IMR-90 (cell line): ENCODE results near the gene AHCTF1. TPM values are rescaled to one million over a fixed set of nuclear protein-coding genes. Genes with fewer than 3 reads are reported as not detected.

Source experiments
- ATAC-seq: fragments of 200-7000 bp; cut with Tn5 transposase; 2 replicates; pipeline ENCODE4 v1.9.1; 2020; ENCODE audit warnings: low read depth, mild to moderate bottlenecking, moderate library complexity
- BruUV-seq: library from RNA; stranded (reverse); fragments of 400-500 nt; replicated peaks from 2 replicates; lab custom pipeline; 2021; lab: Mats Ljungman, UMichigan
- CTCF ChIA-PET: fragments of 300-600 bp; formaldehyde crosslinking; extraction: SDS; loops from one replicate; lab custom pipeline; 2021; ENCODE audit warnings: antibody characterized with exemption; lab: Yijun Ruan, JAX
- POLR2A ChIA-PET: fragments of 300-600 bp; sonication (Branson Sonifier 250); formaldehyde crosslinking; loops from one replicate; lab custom pipeline; 2022; ENCODE audit warnings: antibody characterized with exemption; ENCODE audit not compliant: unreplicated experiment; lab: Charles Lee
- DNase-seq: peaks from one replicate; pipeline ENCODE4 v3.0.0; 2013
- H2AFZ ChIP-seq: replicated peaks from 2 replicates; pipeline ENCODE3; 2013; ENCODE audit warnings: low read length, mild to moderate bottlenecking; ENCODE audit not compliant: poor library complexity
- H2AK5ac ChIP-seq: 2 replicates; pipeline ENCODE4 v1.6.1; 2013; ENCODE audit warnings: low read depth, low read length, inconsistent platforms
- H2AK9ac ChIP-seq: replicated peaks from 2 replicates; pipeline ENCODE3; 2013; ENCODE audit warnings: mild to moderate bottlenecking, low read depth, low read length, moderate library complexity; ENCODE audit not compliant: poor library complexity
- H2BK120ac ChIP-seq: 2 replicates; pipeline ENCODE4 v1.6.1; 2013; ENCODE audit warnings: low read depth, low read length, inconsistent platforms
- H2BK15ac ChIP-seq: 3 replicates; pipeline ENCODE4 v1.6.1; 2013; ENCODE audit warnings: low read depth, low read length, inconsistent platforms
- H2BK20ac ChIP-seq: 2 replicates; pipeline ENCODE4 v1.6.1; 2013; ENCODE audit warnings: low read depth, mild to moderate bottlenecking, inconsistent platforms, low read length, moderate library complexity
- H2BK5ac ChIP-seq: 2 replicates; pipeline ENCODE4 v1.6.1; 2013; ENCODE audit warnings: mild to moderate bottlenecking, low read depth, low read length, inconsistent platforms; ENCODE audit not compliant: poor library complexity, severe bottlenecking
- H3K14ac ChIP-seq: replicated peaks from 2 replicates; pipeline ENCODE4 v1.6.1; 2013; ENCODE audit warnings: low read depth, low read length, inconsistent platforms
- H3K18ac ChIP-seq: 2 replicates; pipeline ENCODE4 v1.6.1; 2013; ENCODE audit warnings: low read depth, low read length, control low read depth
- H3K23ac ChIP-seq: 2 replicates; pipeline ENCODE4 v1.6.1; 2013; ENCODE audit warnings: low read depth, low read length, inconsistent platforms
- H3K27ac ChIP-seq: 2 replicates; pipeline ENCODE4 v1.5.1; 2013; ENCODE audit warnings: mild to moderate bottlenecking, control low read depth, low read length; ENCODE audit not compliant: insufficient read depth
- H3K27me3 ChIP-seq: 2 replicates; pipeline ENCODE4 v1.6.1; 2013; ENCODE audit warnings: low read length; ENCODE audit not compliant: control insufficient read depth, insufficient read depth
- H3K36me3 ChIP-seq: 2 replicates; pipeline ENCODE4 v1.6.1; 2013; ENCODE audit warnings: low read length, mixed read lengths; ENCODE audit not compliant: control insufficient read depth, insufficient read depth
- H3K4ac ChIP-seq: 2 replicates; pipeline ENCODE4 v1.6.1; 2013; ENCODE audit warnings: low read depth, low read length, inconsistent platforms
- H3K4me1 ChIP-seq: 2 replicates; pipeline ENCODE4 v1.6.1; 2013; ENCODE audit warnings: low read length, mixed read lengths; ENCODE audit not compliant: control insufficient read depth, insufficient read depth
- H3K4me2 ChIP-seq: 2 replicates; pipeline ENCODE4 v1.6.1; 2013; ENCODE audit warnings: low read depth, mild to moderate bottlenecking, control low read depth, low read length, moderate library complexity
- H3K4me3 ChIP-seq: 2 replicates; pipeline ENCODE4 v1.5.1; 2013; ENCODE audit warnings: low read depth, mild to moderate bottlenecking, control low read depth, low read length, moderate library complexity; ENCODE audit not compliant: insufficient read depth
- H3K56ac ChIP-seq: 2 replicates; pipeline ENCODE4 v1.6.1; 2013; ENCODE audit warnings: low read length, inconsistent platforms; ENCODE audit not compliant: insufficient read depth; ENCODE audit errors: extremely low read depth
- H3K79me1 ChIP-seq, 2 experiments: 2 replicates each; pipeline ENCODE4 v1.6.1; 2013; ENCODE audit warnings: low read length in 2 of 2, inconsistent platforms in 1 of 2, low read depth in 1 of 2
- H3K9ac ChIP-seq: 2 replicates; pipeline ENCODE4 v1.6.1; 2013; ENCODE audit warnings: low read depth, low read length, control low read depth
- H3K9me1 ChIP-seq: 2 replicates; pipeline ENCODE4 v1.6.1; 2013; ENCODE audit warnings: low read length, inconsistent platforms; ENCODE audit not compliant: insufficient read depth
- H3K9me3 ChIP-seq: 2 replicates; pipeline ENCODE4 v1.6.1; 2013; ENCODE audit warnings: low read length; ENCODE audit not compliant: control insufficient read depth, insufficient read depth
- H4K20me1 ChIP-seq: 2 replicates; pipeline ENCODE4 v1.6.1; 2013; ENCODE audit warnings: low read length, inconsistent platforms; ENCODE audit not compliant: insufficient read depth
- H4K5ac ChIP-seq: 2 replicates; pipeline ENCODE4 v1.6.1; 2013; ENCODE audit warnings: mild to moderate bottlenecking, low read depth, low read length, control low read depth
- H4K8ac ChIP-seq, 2 experiments: 2 replicates each; pipeline ENCODE4 v1.6.1; 2013; ENCODE audit warnings: low read depth in 2 of 2, low read length in 2 of 2, control low read depth in 1 of 2, inconsistent platforms in 1 of 2
- H4K91ac ChIP-seq: 2 replicates; pipeline ENCODE4 v1.6.1; 2013; ENCODE audit warnings: low read depth, low read length, inconsistent platforms; ENCODE audit not compliant: insufficient read depth
- CEBPB ChIP-seq: IDR thresholded peaks from 2 replicates; pipeline ENCODE4 v1.6.1; 2012; ENCODE audit warnings: low read depth, low read length, improper control_type of control experiment
- ELK1 ChIP-seq: fragments of 150-350 bp; IDR thresholded peaks from 2 replicates; pipeline ENCODE4 v1.6.1; 2016; ENCODE audit warnings: low read depth, mild to moderate bottlenecking, low read length, moderate library complexity, borderline replicate concordance
- WGBS, 2 experiments: methylation state at CpG; one replicate each; pipeline versions ENCODE4 v1.1.5 to v1.1.7; 2013; ENCODE audit warnings: missing lambda C conversion rate in 2 of 2; ENCODE audit not compliant: insufficient read length in 1 of 2; ENCODE audit errors: extremely low coverage in 2 of 2; 5-methylcytosine and 5-hydroxymethylcytosine counted together
- dilution Hi-C: fragments of 300-500 bp; cut with HindIII; formaldehyde crosslinking; loops from one replicate; pipeline ENCODE4 v1.14.3; 2018; ENCODE audit warnings: low sequenced_read_pairs; ENCODE audit not compliant: unreplicated experiment
- in situ Hi-C: fragments of 300-500 bp; cut with MboI; formaldehyde crosslinking; loops from 3 replicates; pipeline ENCODE4 v1.14.3; 2019; ENCODE audit warnings: low sequenced_read_pairs, inconsistent platforms, mixed read lengths
- intact Hi-C: fragments of 100-400 bp; cut with micrococcal nuclease; formaldehyde crosslinking; loops from 2 replicates; pipeline ENCODE4 v1.10.0; 2022
- polyA plus RNA-seq, 3 experiments: library from polyadenylated mRNA; depleted of rRNA; stranded (reverse); fragments of >200 nt; gene quantifications; 2 replicates each; pipeline ENCODE4 v1.2.3, GENCODE V29; 2012; ENCODE audit warnings: low replicate concordance in 1 of 3
- total RNA-seq: library from RNA; depleted of rRNA; stranded (reverse); fragments of >200 nt; gene quantifications from 2 replicates; pipeline ENCODE4 v1.2.3, GENCODE V29; 2012

The AHCTF1 gene
- total and polyA plus RNA-seq, 2 of the 4 experiments (the other 2 are of a cell fraction) = 8.9 to 29.0 TPM

- H3K36me3 ChIP-seq = peaks cover 41% of the 10 kb centered on the region
- intact Hi-C loops = no loop called here
- in situ Hi-C loops = no loop called here
These were observed 34.4 kb downstream of the AHCTF1 start for GRCh38 chr1:246897302-246897701.

More at GRCh38 chr1:246897302-246897701, 34.4 kb downstream of the AHCTF1 start:
- Histone ChIP-seq H2BK15ac (no peak overlapping the region), H4K20me1 (no peaks in the 10 kb centered on the region), H4K5ac (no peak overlapping the region), H2AFZ (no peak overlapping the region), H3K4me2 (no peak overlapping the region), H3K27me3 (no peaks in the 10 kb centered on the region), H2AK9ac (no peak overlapping the region), H3K9me3 (no peaks in the 10 kb centered on the region), H3K4ac (no peak overlapping the region), H3K9me1 (no peaks in the 10 kb centered on the region; the same call in 1 of the 2 replicates), H3K14ac (no peak overlapping the region), H3K4me3 (no peak overlapping the region), H3K4me1 (no peaks in the 10 kb centered on the region), H3K23ac (no peak overlapping the region), H4K8ac (no peak overlapping the region), H3K79me1 (0 out of 4 replicates have a peak, but pooled peaks cover 0 to 5% of the 10 kb centered on the region in 2 experiments), H2BK120ac (no peak overlapping the region), H3K9ac (no peak overlapping the region), H3K18ac (no peak overlapping the region), H2BK5ac (no peak overlapping the region), H4K91ac (no peak overlapping the region), H2AK5ac (no peak overlapping the region), H2BK20ac (no peak overlapping the region), H3K27ac (no peak overlapping the region), H3K56ac (no peak overlapping the region)
- WGBS, 2 experiments = no CpG with 5 or more reads among the region's 5 CpGs
- ATAC-seq (no peak), DNase-seq (no peak)
- no TSS peak for BruUV-seq
- dilution Hi-C loops = no loop called here
- TF ChIP-seq CEBPB (peak; percentile 81), ELK1 (no peak)
- ChIA-PET POLR2A (no interaction called here), CTCF (no interaction called here)
